GM12878 (cell line): ENCODE measurements around the gene BPIFA3. TPM values are rescaled to one million over a fixed set of nuclear protein-coding genes. Genes with fewer than 3 reads are reported as not detected.

ENCODE experiments used
- ATAC-seq: fragments of 200-7000 bp; cut with Tn5 transposase; 3 replicates; pipeline ENCODE4 v1.9.1; 2020; ENCODE audit warnings: mild to moderate bottlenecking, moderate library complexity
- BruUV-seq: library from RNA; stranded (reverse); fragments of 400-500 nt; replicated peaks from 2 replicates; lab custom pipeline; 2021; lab: Mats Ljungman, UMichigan
- CTCF ChIA-PET: fragments of 300-600 bp; sonication (Branson Sonifier 250); formaldehyde crosslinking; extraction: SDS; loops from one replicate; lab custom pipeline; 2021; ENCODE audit warnings: inconsistent platforms; lab: Yijun Ruan, JAX
- POLR2A ChIA-PET: fragments of 350-600 bp; formaldehyde crosslinking; extraction: SDS; loops from one replicate; lab custom pipeline; 2021; ENCODE audit warnings: inconsistent platforms; lab: Charles Lee
- RAD21 ChIA-PET: fragments of 300-600 bp; sonication (Branson Sonifier 250); formaldehyde crosslinking; loops from one replicate; lab custom pipeline; 2023; ENCODE audit warnings: antibody characterized with exemption; ENCODE audit not compliant: unreplicated experiment; lab: Charles Lee
- SMC1A ChIA-PET: fragments of 300-600 bp; sonication (Branson Sonifier 250); formaldehyde crosslinking; loops from one replicate; lab custom pipeline; 2023; ENCODE audit not compliant: unreplicated experiment, uncharacterized antibody; lab: Charles Lee
- DNase-seq: peaks from one replicate; pipeline ENCODE4 v3.0.0-alpha.2; 2011; ENCODE audit warnings: low read depth, low spot score
- FAIRE-seq: peaks from 3 replicates; lab custom pipeline; 2011; peaks lifted over from hg19 to GRCh38; lab: Jason Lieb, UNC
- H2AFZ ChIP-seq: 2 replicates; pipeline ENCODE4 v1.6.0; 2011; ENCODE audit warnings: low read depth, low read length, control low read depth; ENCODE audit not compliant: control insufficient read depth
- H3K27ac ChIP-seq: 2 replicates; pipeline ENCODE4 v1.5.1; 2011; ENCODE audit warnings: control low read depth; ENCODE audit not compliant: control insufficient read depth, insufficient read depth
- H3K27me3 ChIP-seq, 2 experiments: replicated peaks in 1 of 2; 2 replicates each; pipeline versions ENCODE4 v1.6.0 to v1.6.1; 2011; ENCODE audit warnings: low read length in 1 of 2; ENCODE audit not compliant: control insufficient read depth in 2 of 2, insufficient read depth in 2 of 2
- H3K36me3 ChIP-seq, 2 experiments: 2 replicates each; pipeline ENCODE4 v1.5.1; 2011; ENCODE audit warnings: low read length in 1 of 2; ENCODE audit not compliant: control insufficient read depth in 2 of 2, insufficient read depth in 2 of 2
- H3K4me1 ChIP-seq: 2 replicates; pipeline ENCODE4 v1.6.1; 2011; ENCODE audit warnings: mild to moderate bottlenecking, low read length, moderate library complexity, mixed read lengths; ENCODE audit not compliant: control insufficient read depth, insufficient read depth
- H3K4me2 ChIP-seq: 2 replicates; pipeline ENCODE4 v1.6.0; 2011; ENCODE audit warnings: control low read depth; ENCODE audit not compliant: control insufficient read depth, insufficient read depth
- H3K4me3 ChIP-seq: fragments of 200-600 bp; sonication (generic); 2 replicates; pipeline ENCODE4 v1.5.1; 2016
- H3K79me2 ChIP-seq: 2 replicates; pipeline ENCODE4 v1.6.0; 2011; ENCODE audit warnings: low read length; ENCODE audit not compliant: control insufficient read depth, insufficient read depth
- H3K9ac ChIP-seq: 2 replicates; pipeline ENCODE4 v1.8.0; 2011; ENCODE audit warnings: low read length, control low read depth, mixed read lengths; ENCODE audit not compliant: control insufficient read depth, insufficient read depth
- H3K9me3 ChIP-seq: replicated peaks from 3 replicates; pipeline ENCODE4 v1.5.1; 2011; ENCODE audit warnings: mild to moderate bottlenecking, low read length; ENCODE audit not compliant: control insufficient read depth, insufficient read depth
- H4K20me1 ChIP-seq: 2 replicates; pipeline ENCODE4 v1.6.0; 2011; ENCODE audit not compliant: control insufficient read depth, insufficient read depth
- POLR2AphosphoS2 ChIP-seq: IDR thresholded peaks from 2 replicates; pipeline ENCODE4 v1.6.1; 2011; ENCODE audit warnings: low read depth, mild to moderate bottlenecking, low read length, improper control_type of control experiment, moderate library complexity
- POLR2AphosphoS5 ChIP-seq: IDR thresholded peaks from 2 replicates; pipeline ENCODE4 v1.6.1; 2011; ENCODE audit warnings: mild to moderate bottlenecking, low read length, inconsistent platforms
- WGBS: methylation state at CpG from one replicate; pipeline ENCODE4 v1.1.6; 2016; ENCODE audit warnings: low lambda C conversion rate; ENCODE audit not compliant: insufficient replicate concordance, insufficient coverage; ENCODE audit errors: missing lambda C conversion rate; 5-methylcytosine and 5-hydroxymethylcytosine counted together
- in situ Hi-C: fragments of 300-500 bp; cut with MboI; formaldehyde crosslinking; loops from 9 replicates; pipeline ENCODE4 v1.14.3; 2018; ENCODE audit warnings: mixed read lengths
- intact Hi-C: fragments of 100-400 bp; cut with micrococcal nuclease; formaldehyde crosslinking; loops from one replicate; pipeline ENCODE4 v1.14.2; 2022; ENCODE audit not compliant: unreplicated experiment
- polyA plus RNA-seq, 11 experiments: library from polyadenylated mRNA; depleted of rRNA in 4 of 11; unstranded in 6 of 11; stranded (reverse) in 5 of 11; fragments of >200 nt; fragmentation: Nextera tagmentation in 4 of 11; fragmentation: Illumina TruSeq in 1 of 11; extraction: Ambion mirVana in 4 of 11; extraction: Trizol in 1 of 11; gene quantifications; 1 replicate in 1 of 11; 2 replicates in 10 of 11; pipeline versions ENCODE4 v1.2.1 to v1.2.3, GENCODE V29; 2011 to 2016; ENCODE audit warnings: inconsistent platforms in 2 of 11, missing spikeins in 2 of 11, low read depth in 1 of 11
- total RNA-seq, 4 experiments: library from RNA; depleted of rRNA in 3 of 4; stranded (reverse); fragments of >200 nt in 3 of 4; fragmentation: Illumina TruSeq in 1 of 4; extraction: Trizol in 1 of 4; gene quantifications; 2 replicates each; pipeline versions ENCODE4 v1.2.1 to v1.2.3, GENCODE V29; 2013 to 2021
- TF ChIP-seq, protein P1 (sequence below): fragments of 450-650 bp; IDR thresholded peaks from 2 replicates; pipeline ENCODE4 v1.6.1; 2018; ENCODE audit warnings: mild to moderate bottlenecking, low read depth, moderate library complexity; ENCODE audit not compliant: partially characterized antibody

The BPIFA3 gene
- total and polyA plus RNA-seq, 10 of the 15 experiments (the other 5 are each of a cell fraction or from before 2014, with no cell fraction given): not detected

DNA sequence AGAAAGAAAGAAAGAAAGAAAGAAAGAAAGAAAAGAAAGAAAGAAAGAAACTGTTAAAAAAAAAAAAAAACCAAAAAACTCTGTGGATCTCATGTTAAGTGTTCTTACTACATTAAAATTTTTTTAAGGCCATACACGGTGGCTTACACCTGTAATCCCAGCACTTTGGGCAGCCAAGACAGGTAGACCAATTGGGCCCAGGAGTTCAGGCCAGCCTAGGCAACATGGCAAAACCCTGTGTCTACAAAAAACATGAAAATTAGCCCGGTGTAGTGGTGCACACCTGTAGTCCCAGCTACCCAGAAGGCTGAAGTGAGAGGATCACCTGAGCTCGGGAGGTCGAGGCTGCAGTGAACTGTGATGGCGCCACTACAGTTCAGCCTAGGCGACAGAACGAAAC is 14.1 kb downstream of the BPIFA3 start:
- no peak for FAIRE-seq
- WGBS: 10% methylated on average over 7 of the region's 7 CpGs

More for the DNA sequence above, 14.1 kb downstream of the BPIFA3 start:
- no peaks in the 10 kb centered on the region for H3K9me3 ChIP-seq
- ChIA-PET CTCF (no interaction called here), SMC1A (interaction anchor here (1.0 kb wide), 1 partner anchor 13 kb away, joined by 3 read pairs; no protein-coding TSS in a partner anchor), RAD21 (no interaction called here)
- H3K79me2 ChIP-seq: no peaks in the 10 kb centered on the region
- H3K4me2 ChIP-seq: no peak overlapping the region
- no peak for TF ChIP-seq POLR2AphosphoS2
- TF ChIP-seq, protein P1, sequence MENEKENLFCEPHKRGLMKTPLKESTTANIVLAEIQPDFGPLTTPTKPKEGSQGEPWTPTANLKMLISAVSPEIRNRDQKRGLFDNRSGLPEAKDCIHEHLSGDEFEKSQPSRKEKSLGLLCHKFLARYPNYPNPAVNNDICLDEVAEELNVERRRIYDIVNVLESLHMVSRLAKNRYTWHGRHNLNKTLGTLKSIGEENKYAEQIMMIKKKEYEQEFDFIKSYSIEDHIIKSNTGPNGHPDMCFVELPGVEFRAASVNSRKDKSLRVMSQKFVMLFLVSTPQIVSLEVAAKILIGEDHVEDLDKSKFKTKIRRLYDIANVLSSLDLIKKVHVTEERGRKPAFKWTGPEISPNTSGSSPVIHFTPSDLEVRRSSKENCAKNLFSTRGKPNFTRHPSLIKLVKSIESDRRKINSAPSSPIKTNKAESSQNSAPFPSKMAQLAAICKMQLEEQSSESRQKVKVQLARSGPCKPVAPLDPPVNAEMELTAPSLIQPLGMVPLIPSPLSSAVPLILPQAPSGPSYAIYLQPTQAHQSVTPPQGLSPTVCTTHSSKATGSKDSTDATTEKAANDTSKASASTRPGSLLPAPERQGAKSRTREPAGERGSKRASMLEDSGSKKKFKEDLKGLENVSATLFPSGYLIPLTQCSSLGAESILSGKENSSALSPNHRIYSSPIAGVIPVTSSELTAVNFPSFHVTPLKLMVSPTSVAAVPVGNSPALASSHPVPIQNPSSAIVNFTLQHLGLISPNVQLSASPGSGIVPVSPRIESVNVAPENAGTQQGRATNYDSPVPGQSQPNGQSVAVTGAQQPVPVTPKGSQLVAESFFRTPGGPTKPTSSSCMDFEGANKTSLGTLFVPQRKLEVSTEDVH: no peak
- TF ChIP-seq POLR2AphosphoS5: no peak
- TF ChIP-seq, all 136 proteins: peak for 0
- ATAC-seq (no peak), DNase-seq (no peak)
- Histone ChIP-seq H3K4me1 (no peaks in the 10 kb centered on the region), H3K4me3 (no peak overlapping the region), H3K27me3 (peaks cover 0 to 3% of the 10 kb centered on the region in 2 experiments; a peak in 3 of 4 replicates), H3K27ac (no peak overlapping the region), H2AFZ (no peak overlapping the region), H3K9ac (no peak overlapping the region), H4K20me1 (no peaks in the 10 kb centered on the region), H3K36me3 (no peaks in the 10 kb centered on the region)
- in situ Hi-C loops (no loop called here), intact Hi-C loops (no loop called here)
- no TSS peak for BruUV-seq
- POLR2A ChIA-PET: interaction anchor here (0.7 kb wide), 1 partner anchor 19 kb away, joined by 4 read pairs; no protein-coding TSS in a partner anchor
